ENCODE measurements around the gene RARRES1. TPM values are rescaled to one million over a fixed set of nuclear protein-coding genes. Genes with fewer than 3 reads are reported as not detected.

RARRES1 gene, protein sequence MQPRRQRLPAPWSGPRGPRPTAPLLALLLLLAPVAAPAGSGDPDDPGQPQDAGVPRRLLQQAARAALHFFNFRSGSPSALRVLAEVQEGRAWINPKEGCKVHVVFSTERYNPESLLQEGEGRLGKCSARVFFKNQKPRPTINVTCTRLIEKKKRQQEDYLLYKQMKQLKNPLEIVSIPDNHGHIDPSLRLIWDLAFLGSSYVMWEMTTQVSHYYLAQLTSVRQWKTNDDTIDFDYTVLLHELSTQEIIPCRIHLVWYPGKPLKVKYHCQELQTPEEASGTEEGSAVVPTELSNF
- 29.4 and 40.8 TPM in 2 replicates for total RNA-seq

DNA sequence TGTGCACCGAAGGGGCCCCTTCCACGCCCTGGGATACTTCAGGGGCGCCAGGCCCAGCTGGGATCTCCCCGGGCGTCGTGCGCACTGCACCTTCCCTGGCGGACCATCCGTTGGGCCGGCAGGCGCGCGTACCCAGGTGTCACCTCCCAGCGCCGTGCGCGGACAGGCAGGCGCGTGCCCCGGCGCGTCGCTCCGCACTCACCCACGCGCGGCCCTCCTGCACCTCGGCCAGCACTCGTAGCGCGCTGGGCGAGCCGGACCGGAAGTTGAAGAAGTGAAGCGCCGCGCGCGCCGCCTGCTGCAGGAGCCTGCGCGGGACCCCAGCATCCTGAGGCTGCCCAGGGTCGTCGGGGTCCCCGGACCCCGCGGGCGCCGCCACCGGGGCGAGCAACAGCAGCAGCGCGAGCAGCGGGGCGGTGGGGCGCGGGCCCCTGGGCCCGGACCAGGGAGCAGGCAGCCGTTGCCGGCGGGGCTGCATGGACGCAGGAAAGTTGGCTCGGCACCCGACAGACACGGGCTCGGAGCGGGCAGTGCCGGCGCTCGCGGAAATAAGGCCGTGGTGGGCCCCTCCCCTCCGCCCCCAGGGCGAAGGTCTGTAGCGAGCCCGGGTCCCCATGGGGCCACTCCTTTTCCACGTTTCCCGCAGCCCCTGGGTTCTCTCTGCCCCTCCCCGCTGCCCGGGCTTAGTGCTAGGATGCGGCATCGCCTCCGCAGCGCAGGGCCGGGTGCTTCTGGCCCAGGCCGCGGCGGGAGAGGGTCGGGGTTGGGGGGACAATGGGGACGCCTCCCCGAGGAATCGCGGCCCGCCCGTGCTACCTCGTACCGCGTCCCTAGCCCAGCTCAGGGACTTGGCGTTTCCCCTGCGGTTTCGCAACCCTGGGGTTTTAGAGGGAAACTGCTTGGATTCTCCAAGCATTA is at the start of gene RARRES1:
TSS of gene RARRES1 (minus strand) at position 520 of the 918 bp plus-strand sequence. CDS start at position 478, 42 bp downstream.

DNA sequence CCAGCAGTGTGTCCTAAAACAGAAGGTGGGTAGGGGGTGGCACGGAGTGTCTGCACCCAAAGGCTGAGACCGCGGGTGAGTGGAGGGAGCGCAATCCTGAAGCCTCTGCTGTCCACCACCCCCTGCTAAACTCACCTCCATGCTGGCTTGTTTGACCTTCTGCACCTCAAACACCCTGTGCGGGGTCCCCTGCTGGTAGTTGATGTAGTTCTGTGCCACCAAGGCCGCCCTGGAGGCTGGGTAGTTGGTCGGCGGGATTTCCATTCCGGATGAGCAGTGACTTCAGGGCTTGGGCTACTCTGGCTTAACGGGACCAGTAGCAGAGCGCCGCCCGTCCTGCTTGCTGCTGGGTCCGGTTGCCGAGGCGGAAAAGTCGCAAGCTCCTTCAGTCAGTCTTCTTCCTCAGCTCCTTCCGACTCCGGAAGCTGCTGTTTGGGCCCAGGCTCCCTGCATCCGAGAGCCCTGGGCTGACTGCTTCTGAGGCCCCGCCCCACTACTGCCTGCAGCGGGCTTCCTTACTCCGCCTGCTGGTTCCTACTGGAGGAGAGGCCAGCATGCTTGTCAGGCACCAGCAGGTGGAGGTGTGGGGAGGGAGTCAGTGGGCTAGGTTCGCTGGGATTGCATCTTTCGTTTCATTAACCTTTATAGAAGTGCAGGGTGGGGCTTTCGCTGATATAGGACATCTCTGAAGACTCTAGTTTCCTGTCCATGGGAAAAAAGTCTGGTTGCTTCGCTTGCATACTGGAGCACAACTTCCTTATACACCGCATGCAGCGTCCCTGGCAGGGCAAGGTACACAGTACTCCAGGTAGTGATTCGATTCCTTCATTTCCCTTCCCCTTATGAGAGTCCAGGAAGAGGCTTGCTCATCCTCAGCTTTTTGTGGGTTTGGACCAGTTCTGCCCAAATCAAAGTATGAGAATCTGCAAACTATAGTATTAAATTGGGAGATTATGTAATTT is 59.8 kb downstream of the RARRES1 start, which contains the start of gene LXN:
TSS of gene LXN (minus strand) at position 434 of the 962 bp plus-strand sequence. CDS start at position 264, 170 bp downstream.

Other genes with a start within 250 kb of the RARRES1 start
- gene MLF1, start 161.3 kb downstream of the RARRES1 start, total RNA-seq = 5.4 and 6.7 TPM in 2 replicates
- gene GFM1, start 87.9 kb downstream of the RARRES1 start, total RNA-seq = 41.0 and 44.5 TPM in 2 replicates
- 157 and 377 TPM in 2 replicates for gene LXN, start 59.8 kb downstream of the RARRES1 start, total RNA-seq
- gene MFSD1, start 69.6 kb upstream of the RARRES1 start, total RNA-seq = 232 and 269 TPM in 2 replicates